HL-60/S4 treated with phorbol 12-myristate 13-acetate at 8.2 ng/mL for 4 days and 3 days (cell line): ENCODE measurements around the gene ZNF724.
"Not testable (repeated sequence)": the region's sequence is repeated elsewhere in the genome, so short reads cannot be mapped to it uniquely, and the experiment has no call there.

Source experiments
- in situ Hi-C: fragments of 300-500 bp; cut with MboI; formaldehyde crosslinking; loops from 2 replicates; pipeline ENCODE4 v1.15.0; 2022; ENCODE audit warnings: low sequenced_read_pairs

Gene ZNF724

DNA sequence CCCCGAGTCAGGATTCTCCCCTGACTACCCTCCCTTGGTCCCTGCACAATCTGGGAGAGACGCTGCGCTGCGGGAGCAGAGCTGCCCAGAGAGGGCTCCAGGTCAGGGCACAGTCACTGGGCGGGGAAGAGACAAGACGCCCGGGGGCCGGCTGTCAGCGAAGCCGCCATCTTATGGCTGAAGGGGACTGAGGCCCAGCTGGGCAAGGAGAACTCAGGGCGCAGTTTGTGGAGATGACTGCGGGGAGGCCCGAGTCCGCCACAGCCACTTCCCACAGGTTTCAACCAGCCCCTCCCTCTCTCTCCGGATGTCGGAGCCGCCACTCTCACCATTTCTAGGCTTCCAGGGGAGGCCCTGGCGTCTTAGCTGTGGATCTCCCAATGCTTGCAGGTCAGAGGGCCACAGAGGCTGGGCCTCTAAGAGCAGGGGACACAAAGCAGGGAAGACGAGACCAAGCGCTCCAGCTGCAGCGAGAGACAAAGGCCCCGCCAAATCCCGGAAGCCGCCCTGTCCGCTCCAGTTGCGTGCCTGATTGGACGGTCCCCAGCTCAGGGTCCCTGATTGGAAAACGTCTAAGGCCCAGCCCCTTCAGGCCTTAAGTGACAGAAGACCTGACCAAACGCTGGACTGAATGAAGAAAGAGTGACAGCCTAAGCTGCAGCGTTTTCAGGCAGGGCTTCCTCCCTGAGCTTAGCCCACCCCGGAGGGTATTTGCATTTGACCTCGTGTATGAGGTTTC is at the start of gene ZNF724:
Gene ZNF724, minus strand, starts transcription at position 484 of the 739 bp plus-strand sequence. Its CDS starts 152 bp downstream, at position 332.
- in situ Hi-C loops: no loop called here

DNA sequence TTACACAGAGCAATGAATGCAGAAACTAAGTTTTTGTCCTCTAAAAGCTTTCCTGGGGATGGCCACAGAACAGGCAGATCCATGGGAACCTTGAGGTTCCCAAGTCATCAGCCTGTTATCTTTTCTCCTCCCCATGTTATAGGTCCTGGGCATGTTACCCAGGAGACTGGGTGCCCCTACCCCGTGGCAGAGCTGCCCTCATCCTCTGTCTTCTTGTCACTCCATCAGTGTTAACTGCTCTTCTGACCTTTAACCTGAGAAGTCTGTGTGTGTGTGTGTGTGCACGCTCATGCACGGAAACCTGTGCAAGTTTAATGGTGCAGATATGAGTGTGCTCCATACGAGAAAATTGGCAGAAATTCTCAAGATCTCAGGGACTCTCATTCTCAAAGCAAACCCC is 43.9 kb upstream of the ZNF724 start:
- in situ Hi-C loops: no loop called here

DNA sequence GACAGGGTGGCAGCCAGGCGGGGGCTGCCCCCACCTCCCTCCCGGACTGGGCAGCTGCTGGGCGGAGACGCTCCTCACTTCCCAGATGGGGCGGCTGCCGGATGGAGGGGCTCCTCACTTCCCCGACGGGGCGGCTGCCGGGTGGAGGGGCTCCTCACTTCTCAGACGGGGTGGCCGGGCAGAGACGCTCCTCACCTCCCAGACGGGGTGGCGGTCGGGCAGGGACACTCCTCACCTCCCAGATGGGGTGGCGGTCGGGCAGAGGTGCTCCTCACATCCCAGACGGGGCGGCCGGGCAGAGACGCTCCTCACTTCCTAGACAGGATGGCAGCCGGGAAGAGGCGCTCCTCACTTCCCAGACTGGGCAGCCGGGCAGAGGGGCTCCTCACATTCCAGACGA is 39.8 kb upstream of the ZNF724 start:
- in situ Hi-C loops: not testable (repeated sequence)

DNA sequence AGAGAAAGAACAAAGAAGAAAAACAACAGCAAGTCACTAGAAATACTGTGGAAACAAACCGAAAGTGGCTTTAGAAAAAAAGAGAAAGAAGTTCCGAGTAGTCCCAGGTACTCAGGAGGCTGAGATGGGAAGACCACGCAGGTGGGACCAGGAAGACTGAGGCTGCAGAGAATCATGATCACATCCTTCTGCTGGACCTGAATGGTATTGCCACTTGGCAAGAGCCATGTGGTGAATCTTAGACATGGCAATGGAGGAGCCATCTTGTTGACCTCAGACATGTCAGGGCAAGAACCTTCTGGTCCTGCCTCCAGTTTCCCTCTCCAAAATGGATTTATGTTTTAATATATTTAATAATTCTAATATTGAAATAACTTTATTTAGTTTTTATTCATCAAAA is 37.4 kb upstream of the ZNF724 start:
- in situ Hi-C loops: no loop called here

DNA sequence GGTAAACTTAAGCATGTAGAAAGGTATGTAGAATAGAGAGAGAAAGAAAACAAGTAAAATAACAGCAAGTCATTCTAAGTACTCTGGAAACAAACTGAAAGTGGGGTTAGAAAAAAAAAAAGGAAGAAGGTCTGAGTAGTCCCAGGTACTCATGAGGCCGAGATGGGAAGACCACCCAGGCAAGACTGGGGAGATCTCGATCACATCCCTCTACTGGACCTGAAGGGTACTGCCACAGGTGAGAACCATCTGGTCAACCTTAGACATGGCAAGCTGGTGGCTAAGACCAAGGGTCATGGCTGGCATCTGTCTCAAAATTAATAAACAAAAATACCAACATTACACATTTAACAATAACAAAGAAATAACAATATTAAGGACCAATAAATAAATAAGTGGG is 36.3 kb upstream of the ZNF724 start:
- in situ Hi-C loops: no loop called here

DNA sequence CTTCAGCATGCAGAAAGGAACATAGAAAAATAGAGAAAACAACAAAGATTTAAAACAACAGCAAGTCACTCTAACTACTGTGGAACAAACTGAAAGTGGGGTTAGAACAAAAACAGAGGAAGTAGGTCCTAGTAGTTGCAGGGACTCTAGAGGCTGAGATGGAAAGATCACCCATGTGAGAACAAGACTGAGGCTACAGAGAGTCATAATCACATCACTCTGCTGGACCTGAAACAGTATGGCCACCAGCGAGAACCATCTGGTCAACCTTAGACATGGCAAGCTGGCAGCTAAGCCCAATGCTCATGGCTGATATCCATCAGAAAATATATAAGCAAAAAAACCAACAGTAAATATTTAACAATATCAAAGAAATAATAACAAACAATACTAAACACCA is 35.8 kb upstream of the ZNF724 start:
- in situ Hi-C loops: no loop called here

DNA sequence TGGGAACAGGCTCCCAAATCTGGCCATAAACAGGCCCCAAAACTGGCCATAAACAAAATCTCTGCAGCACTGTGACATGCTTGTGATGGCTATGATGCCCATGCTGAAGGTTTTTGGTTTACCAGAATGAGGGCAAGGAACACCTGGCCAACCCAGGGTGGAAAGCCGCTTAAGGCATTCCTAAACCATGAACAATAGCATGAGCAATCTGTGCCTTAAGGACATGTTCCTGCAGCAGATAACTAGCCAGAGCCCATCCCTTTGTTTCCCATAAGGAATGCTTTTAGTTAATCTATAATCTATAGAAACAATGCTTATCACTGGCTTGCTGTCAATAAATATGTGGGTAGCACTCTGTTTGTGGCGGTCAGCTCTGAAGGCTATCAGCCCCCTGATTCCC is 35.1 kb upstream of the ZNF724 start:
- in situ Hi-C loops: not testable (repeated sequence)

DNA sequence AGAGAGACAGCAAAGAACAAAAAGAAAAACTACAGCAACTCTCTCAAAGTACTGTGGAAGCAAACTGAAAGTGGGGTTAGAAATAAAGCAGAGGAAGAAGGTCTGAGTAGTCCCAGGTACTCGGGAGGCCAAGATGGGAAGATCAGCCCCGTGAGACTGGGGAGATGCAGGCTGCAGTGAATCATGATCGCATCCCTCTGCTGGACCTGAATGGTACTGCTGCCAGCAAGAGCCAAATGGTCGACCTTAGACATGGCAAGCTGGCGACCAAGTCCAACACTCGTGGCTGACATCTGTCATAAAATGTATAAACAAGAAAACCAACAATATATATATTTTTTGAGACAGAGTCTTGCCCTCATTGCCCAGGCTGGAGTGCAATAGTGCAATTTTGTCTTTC is 33.7 kb upstream of the ZNF724 start:
- in situ Hi-C loops: no loop called here

DNA sequence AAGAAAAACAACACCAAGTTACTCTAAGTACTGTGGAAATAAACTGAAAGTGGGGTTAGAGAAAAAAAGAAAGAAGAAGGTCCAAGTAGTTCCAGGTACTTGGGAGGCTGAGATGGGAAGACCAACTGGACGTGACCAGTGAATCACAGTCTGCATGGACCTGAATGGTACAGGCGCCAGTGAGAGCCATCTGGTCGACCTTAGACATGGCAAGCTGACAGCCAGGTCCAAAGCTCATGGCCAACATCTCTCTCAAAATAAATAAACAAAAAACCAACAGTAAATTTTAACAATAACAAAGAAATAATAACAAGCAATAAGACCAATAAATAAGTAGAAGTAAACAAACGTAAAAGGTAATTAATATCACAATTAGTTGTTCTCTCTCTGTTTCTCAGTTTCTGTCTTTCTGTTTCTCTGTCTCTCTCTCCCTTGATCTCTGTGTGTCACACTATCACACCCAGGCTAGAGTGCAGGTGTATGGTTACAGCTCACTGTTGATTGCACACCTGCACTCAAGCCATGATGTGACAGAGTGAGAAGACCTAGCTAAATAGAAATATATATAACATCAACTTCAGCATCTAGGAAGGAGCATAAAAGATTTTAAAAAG is 31.6 kb upstream of the ZNF724 start:
- in situ Hi-C loops: no loop called here

DNA sequence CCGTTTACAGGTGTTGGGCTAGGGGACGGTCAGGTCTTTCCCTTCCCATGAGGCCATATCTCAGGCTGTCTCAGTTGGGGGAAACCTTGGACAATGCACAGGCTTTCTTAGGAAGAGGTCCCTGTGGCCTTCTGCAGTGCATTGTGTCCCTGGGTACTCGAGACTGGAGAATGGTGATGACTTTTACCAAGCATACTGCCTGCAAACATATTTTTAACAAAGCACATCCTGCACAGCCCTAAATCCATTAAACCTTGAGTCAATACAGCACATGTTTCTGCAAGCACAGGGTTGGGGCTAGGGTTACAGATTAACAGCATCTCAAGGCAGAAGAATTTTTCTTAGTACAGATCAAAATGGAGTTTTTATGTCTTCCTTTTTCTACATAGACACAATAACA is 27.9 kb upstream of the ZNF724 start:
- in situ Hi-C loops: not testable (repeated sequence)

DNA sequence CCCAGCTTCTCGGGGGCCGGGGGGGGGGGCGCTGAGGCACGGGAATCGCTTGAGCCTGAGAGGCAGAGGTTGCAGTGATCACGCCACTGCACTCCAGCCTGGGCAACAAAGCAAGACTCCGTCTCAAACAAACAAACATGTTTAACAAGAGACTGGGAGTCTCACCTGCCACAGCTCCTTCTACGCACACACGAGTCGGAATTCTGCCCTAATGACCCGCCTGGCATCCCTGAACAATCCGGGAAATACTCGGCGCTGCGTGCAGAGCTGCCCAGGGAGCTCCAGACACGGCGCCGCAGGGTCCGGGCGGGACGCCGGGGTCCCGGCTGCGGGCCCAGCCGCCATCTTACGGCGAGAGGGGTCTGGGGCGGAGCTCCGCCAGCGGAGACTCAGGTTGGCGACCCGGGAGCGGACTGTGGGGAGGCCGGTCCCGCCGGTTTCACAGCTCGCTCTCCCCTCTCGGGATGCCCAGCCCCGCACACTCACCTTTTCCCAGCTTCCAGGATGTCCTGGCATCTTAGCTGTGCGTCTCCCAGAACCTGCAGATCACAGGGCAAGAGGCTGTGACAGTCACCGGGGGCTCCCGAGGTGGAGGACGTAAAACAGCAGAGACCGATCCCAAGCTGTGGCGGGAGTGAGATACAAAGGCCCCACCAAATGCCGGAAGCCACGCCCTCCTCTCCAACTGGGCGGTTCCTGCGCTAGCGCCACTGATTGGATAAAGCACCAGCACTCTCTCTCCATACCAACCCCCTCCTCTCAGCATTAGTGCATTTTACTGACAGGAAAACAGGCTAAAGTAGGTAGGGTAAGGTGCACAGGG is 23.6 kb upstream of the ZNF724 start:
- in situ Hi-C loops: no loop called here

DNA sequence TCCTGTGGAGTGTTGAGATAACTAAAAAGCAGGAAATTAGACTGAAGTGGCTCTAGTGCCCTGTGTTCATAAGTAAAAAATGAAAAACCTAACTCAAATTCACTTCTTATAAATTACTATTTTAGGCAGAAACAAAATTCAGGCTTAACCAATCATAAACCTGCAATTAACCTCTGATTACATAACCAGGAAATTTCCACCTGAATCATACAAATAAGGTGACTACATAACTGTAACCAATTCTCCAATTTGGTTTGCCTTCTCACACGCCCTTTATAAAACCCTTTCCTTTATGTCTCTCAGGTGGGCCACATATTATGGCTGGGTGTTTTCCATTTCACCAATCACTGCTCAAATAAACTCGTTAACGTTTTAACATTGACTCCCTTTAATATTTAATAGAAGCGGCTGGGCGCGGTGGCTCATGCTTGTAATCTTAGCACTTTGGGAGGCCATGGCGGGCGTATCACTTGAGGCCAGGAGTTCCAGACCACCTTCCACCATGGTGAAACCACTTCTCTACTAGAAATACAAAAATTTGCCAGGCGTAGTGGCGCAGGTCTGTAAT is 22.9 kb upstream of the ZNF724 start:
- in situ Hi-C loops: no loop called here

DNA sequence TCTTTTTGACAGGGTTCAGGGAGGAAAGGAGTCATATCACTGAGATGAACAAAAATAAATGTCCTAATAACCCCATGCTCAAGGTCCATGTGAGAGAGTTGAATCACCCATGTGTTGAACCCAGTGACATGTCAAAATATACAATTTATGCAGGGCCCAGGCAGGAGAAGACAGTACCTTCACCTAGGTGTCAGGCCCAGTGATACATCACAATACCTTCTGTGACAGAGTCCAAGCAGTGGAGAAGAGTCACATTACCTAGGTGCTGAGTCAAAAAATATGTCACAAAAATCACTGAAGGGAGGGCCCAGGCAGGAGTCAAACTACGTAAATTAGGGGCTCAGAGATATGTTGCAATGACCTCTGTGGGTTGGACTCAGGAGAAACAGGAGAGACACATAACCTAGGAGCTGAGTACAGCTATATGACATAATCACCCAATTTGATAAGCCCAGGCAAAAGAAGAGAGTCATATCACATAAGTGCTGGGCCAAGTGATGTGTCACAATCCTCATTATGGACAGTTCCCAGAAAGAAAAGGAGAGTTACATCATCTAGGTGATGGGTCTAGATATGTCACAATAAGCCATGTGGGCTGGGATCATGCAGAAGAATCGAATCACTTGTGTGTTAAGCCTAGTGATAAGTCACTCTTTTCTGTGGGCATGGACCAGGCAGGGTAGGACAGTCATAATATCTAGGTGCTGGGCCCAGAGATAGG is 13.8 kb upstream of the ZNF724 start:
- in situ Hi-C loops: no loop called here

DNA sequence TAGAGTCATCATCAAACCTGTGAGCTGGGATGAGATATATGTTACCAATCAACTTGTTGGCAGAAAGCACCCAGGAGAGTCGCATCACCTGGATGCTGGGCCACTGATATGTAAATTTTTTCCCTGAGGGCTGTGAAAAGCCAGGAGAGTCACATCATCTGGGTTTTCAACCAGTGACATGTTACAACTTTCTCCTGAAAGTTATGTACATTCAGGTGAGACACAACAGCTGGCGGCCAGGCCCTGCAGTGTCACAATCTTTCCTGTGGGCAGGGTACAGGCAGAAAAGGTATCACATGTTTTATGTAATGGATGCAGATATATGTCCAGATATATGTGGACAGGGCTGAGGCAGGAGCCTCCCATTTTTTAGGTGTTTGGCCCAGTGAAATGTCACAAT is 13.2 kb upstream of the ZNF724 start:
- in situ Hi-C loops: no loop called here

DNA sequence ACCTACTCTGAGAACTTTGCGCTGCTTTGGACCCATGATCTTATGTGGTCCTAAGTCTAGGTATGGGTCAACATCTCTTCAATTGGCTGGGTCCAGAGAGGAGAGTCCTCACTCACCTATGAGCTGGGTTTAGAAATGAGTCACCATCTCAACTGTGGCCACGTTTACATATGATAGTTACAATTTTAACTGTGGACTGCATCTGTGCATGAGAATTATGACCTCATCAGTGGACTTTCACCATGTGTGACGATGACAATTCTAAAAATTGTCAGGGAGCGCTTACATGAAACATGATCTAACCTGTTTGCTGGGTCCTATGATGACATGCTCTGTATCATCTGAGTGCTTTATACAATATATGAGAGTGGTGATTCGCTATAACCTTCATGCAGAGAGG is 12.7 kb upstream of the ZNF724 start:
- in situ Hi-C loops: no loop called here

DNA sequence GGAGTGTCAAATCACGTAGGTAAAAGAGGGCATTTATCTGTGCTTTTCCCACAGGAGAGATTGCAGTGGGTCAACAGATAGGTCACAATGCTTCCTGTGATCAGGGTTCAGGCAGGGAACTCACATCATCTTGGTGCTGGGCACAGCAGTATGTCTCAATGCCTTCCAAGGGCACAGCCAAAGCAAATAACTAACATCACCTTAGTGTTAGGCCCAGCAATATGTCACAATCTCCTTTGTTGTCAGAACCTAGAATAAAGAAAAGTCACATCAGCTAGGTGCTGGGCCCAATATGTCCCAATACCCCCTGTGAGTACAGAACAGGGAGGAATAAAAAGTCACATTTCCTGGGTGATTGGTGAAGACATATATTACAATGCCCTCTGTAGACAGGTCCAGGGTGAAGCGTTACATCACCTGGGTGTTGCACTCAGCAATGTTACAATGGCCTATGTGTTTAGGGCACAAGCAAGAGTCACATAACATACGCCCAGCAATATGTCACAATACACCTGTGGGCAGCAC is 11.4 kb upstream of the ZNF724 start:
- in situ Hi-C loops: no loop called here

DNA sequence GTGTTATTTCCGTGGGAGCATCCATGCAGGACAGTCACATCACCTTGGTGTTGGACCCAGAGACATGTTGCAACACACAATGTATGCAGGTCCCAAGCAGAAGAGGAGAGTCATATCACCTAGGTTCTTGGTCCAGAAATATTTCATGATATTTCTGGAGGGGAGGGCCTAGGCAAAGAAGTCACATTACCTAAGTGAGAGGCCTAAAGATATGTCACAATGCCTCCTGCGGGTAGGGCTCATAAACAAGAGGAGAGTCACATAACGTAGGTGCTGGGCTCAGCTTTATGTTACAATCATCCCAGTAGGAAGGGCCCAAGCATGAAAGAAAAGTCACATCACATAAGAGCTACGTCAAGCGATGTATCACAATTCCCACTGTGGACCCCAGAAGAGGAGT is 10.8 kb upstream of the ZNF724 start:
- in situ Hi-C loops: no loop called here

DNA sequence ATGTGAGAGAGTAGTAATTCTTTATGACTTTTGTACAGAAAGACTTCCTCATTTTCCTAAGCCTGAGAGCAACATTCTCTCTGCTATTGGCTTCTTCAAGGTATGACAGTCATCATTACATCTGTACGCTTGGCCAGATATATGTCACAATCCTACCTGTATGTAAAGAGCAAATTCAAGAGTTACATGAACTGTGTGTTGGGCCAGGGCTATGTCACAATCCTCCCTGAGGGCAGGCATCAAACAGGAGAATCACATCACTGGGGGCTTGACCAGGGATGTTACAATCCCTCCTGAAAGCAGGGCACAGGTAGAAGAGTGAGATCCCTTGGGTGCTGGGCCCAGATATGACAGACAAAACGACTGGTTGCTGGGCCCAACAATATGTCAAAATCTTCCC is 9.8 kb upstream of the ZNF724 start:
- in situ Hi-C loops: no loop called here

DNA sequence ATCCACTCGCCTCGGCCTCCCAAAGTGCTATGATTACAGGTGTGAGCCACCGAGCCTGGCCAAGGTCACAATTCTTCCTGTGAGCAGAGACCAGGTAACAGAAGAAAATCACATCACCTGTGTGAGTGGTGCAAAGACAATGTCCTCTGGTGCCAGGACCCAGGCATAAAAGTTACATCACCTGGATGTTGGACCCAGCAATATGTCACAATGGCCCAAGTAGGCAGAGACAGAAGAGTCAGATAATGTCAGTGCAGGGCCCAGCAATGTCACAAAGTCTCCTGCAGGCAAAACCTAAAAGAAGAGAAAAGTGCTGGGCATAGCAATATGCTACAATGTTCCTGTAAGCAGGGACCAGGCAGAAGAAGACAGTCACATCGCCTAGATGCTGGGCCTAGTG is 5.5 kb upstream of the ZNF724 start:
- in situ Hi-C loops: no loop called here

DNA sequence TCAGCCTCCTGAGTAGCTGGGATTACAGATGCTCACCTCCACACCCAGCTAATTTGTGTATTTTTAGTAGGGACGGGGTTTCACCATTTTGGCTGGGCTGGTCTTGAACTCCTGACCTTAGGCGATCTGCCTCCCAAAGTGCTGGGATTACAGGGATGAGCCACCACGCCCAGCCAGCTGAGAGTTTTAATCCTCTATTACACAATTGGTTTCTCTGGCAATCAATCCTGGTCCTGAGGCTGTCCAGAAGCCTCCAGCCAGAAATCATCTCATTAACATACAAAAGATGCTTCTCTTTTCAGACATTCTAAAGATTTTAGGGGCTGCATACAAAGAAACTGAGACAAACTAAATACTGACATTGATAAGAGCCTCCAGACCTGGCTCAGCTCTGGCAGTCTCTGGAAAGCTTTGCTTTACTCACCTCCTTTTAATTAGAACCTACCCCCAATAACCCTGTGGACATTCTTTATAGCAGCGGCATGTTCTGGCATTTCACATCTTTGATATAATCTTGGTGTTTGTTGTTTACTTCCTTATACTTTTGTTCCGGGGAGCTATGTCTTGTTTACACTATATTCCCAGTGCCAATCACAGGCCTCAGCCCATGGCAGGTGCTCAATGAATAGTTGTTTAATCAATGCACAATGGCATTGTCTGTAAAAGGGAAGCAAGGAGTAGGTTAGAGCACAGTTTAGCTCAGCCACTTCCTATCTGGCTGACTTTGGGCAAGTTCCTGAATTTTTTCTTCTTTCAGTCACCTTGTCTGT is 4.1 kb upstream of the ZNF724 start:
- in situ Hi-C loops: no loop called here
